WTC11 (cell line): ENCODE data around the gene TMEM108. TPM values are rescaled to one million over a fixed set of nuclear protein-coding genes. Genes with fewer than 3 reads are reported as not detected.
A peak's percentile ranks its signal among the peaks of the same experiment; 100 is the strongest.

Source experiments
- ATAC-seq: fragments of 200-7000 bp; cut with Tn5 transposase; 2 replicates; pipeline ENCODE4 v1.10.0; 2021; ENCODE audit warnings: mild to moderate bottlenecking, moderate library complexity
- CTCF ChIA-PET: fragments of 300-600 bp; sonication (Branson Sonifier 250); formaldehyde crosslinking; loops from one replicate; lab custom pipeline; 2021; ENCODE audit warnings: antibody characterized with exemption; lab: Charles Lee
- POLR2A ChIA-PET: fragments of 350-600 bp; sonication (Branson Sonifier 250); formaldehyde crosslinking; loops from one replicate; lab custom pipeline; 2021; ENCODE audit warnings: antibody characterized with exemption; lab: Charles Lee
- DNase-seq: peaks from one replicate; pipeline ENCODE4 v3.0.0; 2021; ENCODE audit warnings: low spot score
- H3K27ac Mint-ChIP-seq: 2 replicates; pipeline ENCODE4 v1.8.0; 2021; ENCODE audit warnings: mixed read lengths
- H3K27me3 Mint-ChIP-seq: 2 replicates; pipeline ENCODE4 v1.8.0; 2021; ENCODE audit warnings: low read depth, mild to moderate bottlenecking, moderate library complexity, mixed read lengths
- H3K36me3 Mint-ChIP-seq: 2 replicates; pipeline ENCODE4 v1.8.0; 2021; ENCODE audit warnings: mixed read lengths
- H3K4me1 Mint-ChIP-seq: 2 replicates; pipeline ENCODE4 v1.8.0; 2022; ENCODE audit warnings: mixed read lengths
- H3K4me3 Mint-ChIP-seq: 2 replicates; pipeline ENCODE4 v1.8.0; 2021; ENCODE audit warnings: mild to moderate bottlenecking, moderate library complexity, mixed read lengths
- H3K9me3 Mint-ChIP-seq: 2 replicates; pipeline ENCODE4 v1.8.0; 2021; ENCODE audit warnings: mixed read lengths
- ATF1 ChIP-seq: sonication (generic); formaldehyde crosslinking; IDR thresholded peaks from 2 replicates; pipeline ENCODE4 v1.8.1; 2023; ENCODE audit warnings: mild to moderate bottlenecking, moderate library complexity, missing genetic modification reagents
- EMX1 ChIP-seq: fragments of 250-450 bp; sonication (Bioruptor Pico); IDR thresholded peaks from 2 replicates; pipeline ENCODE4 v1.8.0; 2021; ENCODE audit warnings: mild to moderate bottlenecking
- ETV6 ChIP-seq: sonication (generic); formaldehyde crosslinking; IDR thresholded peaks from 2 replicates; pipeline ENCODE4 v1.8.1; 2022; ENCODE audit warnings: mild to moderate bottlenecking, missing genetic modification reagents
- JAZF1 ChIP-seq: fragments of 250-450 bp; sonication (Bioruptor Pico); IDR thresholded peaks from 2 replicates; pipeline ENCODE4 v1.9.0; 2021; ENCODE audit warnings: moderate library complexity, mild to moderate bottlenecking, inconsistent platforms
- MXD4 ChIP-seq: fragments of 250-450 bp; sonication (Bioruptor Pico); IDR thresholded peaks from 2 replicates; pipeline ENCODE4 v1.8.0; 2021; ENCODE audit warnings: mild to moderate bottlenecking, moderate library complexity, borderline replicate concordance
- NFYB ChIP-seq: sonication (generic); formaldehyde crosslinking; conservative IDR thresholded peaks from 2 replicates; pipeline ENCODE4 v1.8.0; 2022; ENCODE audit warnings: low read depth, missing genetic modification reagents
- OVOL2 ChIP-seq: fragments of 250-450 bp; sonication (Bioruptor Pico); IDR thresholded peaks from 2 replicates; pipeline ENCODE4 v1.9.0; 2021; ENCODE audit warnings: mild to moderate bottlenecking, borderline replicate concordance
- PRRX2 ChIP-seq: fragments of 250-450 bp; sonication (Bioruptor Pico); IDR thresholded peaks from 2 replicates; pipeline ENCODE4 v1.8.0; 2021; ENCODE audit warnings: mild to moderate bottlenecking
- SMAD3 ChIP-seq: sonication (generic); formaldehyde crosslinking; IDR thresholded peaks from 2 replicates; pipeline ENCODE4 v1.8.0; 2022; ENCODE audit warnings: missing genetic modification reagents, mild to moderate bottlenecking, borderline replicate concordance
- SMAD4 ChIP-seq: sonication (generic); formaldehyde crosslinking; IDR thresholded peaks from 2 replicates; pipeline ENCODE4 v1.8.0; 2022; ENCODE audit warnings: mild to moderate bottlenecking, missing genetic modification reagents
- ZNF396 ChIP-seq: fragments of 250-450 bp; sonication (Bioruptor Pico); IDR thresholded peaks from 2 replicates; pipeline ENCODE4 v1.8.0; 2021; ENCODE audit warnings: mild to moderate bottlenecking, moderate library complexity, borderline replicate concordance
- ZSCAN18 ChIP-seq: fragments of 250-450 bp; sonication (Bioruptor Pico); IDR thresholded peaks from 2 replicates; pipeline ENCODE4 v2.1.2; 2022; ENCODE audit warnings: mild to moderate bottlenecking, moderate library complexity
- total RNA-seq: library from RNA; stranded (reverse); gene quantifications from 3 replicates; pipeline ENCODE4 v1.2.3, GENCODE V29; 2021
- TF ChIP-seq, protein P1 (sequence below): sonication (generic); formaldehyde crosslinking; IDR thresholded peaks from 2 replicates; pipeline ENCODE4 v1.8.1; 2023; ENCODE audit warnings: mild to moderate bottlenecking, missing genetic modification reagents, borderline replicate concordance
- TF ChIP-seq, protein P2 (sequence below): sonication (generic); formaldehyde crosslinking; IDR thresholded peaks from 2 replicates; pipeline ENCODE4 v1.8.1; 2023; ENCODE audit warnings: mild to moderate bottlenecking, moderate library complexity, missing genetic modification reagents
- TF ChIP-seq, protein P3 (sequence below): fragments of 250-450 bp; sonication (Bioruptor Pico); IDR thresholded peaks from 2 replicates; pipeline ENCODE4 v1.9.0; 2021; ENCODE audit warnings: mild to moderate bottlenecking, borderline replicate concordance
- TF ChIP-seq, protein P4 (sequence below): fragments of 250-450 bp; sonication (Bioruptor Pico); IDR thresholded peaks from 2 replicates; pipeline ENCODE4 v1.8.0; 2021; ENCODE audit warnings: mild to moderate bottlenecking
- TF ChIP-seq, protein P5 (sequence below): sonication (generic); formaldehyde crosslinking; IDR thresholded peaks from 2 replicates; pipeline ENCODE4 v1.8.0; 2022; ENCODE audit warnings: missing genetic modification reagents

TMEM108 gene
- total RNA-seq, 1 experiment from 2014 or later: 14.7 TPM

GRCh38 chr3:133191818-133192217 is 153.6 kb downstream of the TMEM108 start (continued):
- TF ChIP-seq, protein P1, sequence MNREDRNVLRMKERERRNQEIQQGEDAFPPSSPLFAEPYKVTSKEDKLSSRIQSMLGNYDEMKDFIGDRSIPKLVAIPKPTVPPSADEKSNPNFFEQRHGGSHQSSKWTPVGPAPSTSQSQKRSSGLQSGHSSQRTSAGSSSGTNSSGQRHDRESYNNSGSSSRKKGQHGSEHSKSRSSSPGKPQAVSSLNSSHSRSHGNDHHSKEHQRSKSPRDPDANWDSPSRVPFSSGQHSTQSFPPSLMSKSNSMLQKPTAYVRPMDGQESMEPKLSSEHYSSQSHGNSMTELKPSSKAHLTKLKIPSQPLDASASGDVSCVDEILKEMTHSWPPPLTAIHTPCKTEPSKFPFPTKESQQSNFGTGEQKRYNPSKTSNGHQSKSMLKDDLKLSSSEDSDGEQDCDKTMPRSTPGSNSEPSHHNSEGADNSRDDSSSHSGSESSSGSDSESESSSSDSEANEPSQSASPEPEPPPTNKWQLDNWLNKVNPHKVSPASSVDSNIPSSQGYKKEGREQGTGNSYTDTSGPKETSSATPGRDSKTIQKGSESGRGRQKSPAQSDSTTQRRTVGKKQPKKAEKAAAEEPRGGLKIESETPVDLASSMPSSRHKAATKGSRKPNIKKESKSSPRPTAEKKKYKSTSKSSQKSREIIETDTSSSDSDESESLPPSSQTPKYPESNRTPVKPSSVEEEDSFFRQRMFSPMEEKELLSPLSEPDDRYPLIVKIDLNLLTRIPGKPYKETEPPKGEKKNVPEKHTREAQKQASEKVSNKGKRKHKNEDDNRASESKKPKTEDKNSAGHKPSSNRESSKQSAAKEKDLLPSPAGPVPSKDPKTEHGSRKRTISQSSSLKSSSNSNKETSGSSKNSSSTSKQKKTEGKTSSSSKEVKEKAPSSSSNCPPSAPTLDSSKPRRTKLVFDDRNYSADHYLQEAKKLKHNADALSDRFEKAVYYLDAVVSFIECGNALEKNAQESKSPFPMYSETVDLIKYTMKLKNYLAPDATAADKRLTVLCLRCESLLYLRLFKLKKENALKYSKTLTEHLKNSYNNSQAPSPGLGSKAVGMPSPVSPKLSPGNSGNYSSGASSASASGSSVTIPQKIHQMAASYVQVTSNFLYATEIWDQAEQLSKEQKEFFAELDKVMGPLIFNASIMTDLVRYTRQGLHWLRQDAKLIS (CRISPR knock-in tag): no peak
- TF ChIP-seq SMAD4 (CRISPR knock-in tag) (no peak), MXD4 (no peak), SMAD3 (no peak), EMX1 (CRISPR knock-in tag) (no peak), JAZF1 (CRISPR knock-in tag) (no peak), OVOL2 (no peak)
- TF ChIP-seq, protein P2, sequence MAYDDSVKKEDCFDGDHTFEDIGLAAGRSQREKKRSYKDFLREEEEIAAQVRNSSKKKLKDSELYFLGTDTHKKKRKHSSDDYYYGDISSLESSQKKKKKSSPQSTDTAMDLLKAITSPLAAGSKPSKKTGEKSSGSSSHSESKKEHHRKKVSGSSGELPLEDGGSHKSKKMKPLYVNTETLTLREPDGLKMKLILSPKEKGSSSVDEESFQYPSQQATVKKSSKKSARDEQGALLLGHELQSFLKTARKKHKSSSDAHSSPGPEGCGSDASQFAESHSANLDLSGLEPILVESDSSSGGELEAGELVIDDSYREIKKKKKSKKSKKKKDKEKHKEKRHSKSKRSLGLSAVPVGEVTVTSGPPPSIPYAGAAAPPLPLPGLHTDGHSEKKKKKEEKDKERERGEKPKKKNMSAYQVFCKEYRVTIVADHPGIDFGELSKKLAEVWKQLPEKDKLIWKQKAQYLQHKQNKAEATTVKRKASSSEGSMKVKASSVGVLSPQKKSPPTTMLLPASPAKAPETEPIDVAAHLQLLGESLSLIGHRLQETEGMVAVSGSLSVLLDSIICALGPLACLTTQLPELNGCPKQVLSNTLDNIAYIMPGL (CRISPR knock-in tag): no peak
- TF ChIP-seq, protein P3, sequence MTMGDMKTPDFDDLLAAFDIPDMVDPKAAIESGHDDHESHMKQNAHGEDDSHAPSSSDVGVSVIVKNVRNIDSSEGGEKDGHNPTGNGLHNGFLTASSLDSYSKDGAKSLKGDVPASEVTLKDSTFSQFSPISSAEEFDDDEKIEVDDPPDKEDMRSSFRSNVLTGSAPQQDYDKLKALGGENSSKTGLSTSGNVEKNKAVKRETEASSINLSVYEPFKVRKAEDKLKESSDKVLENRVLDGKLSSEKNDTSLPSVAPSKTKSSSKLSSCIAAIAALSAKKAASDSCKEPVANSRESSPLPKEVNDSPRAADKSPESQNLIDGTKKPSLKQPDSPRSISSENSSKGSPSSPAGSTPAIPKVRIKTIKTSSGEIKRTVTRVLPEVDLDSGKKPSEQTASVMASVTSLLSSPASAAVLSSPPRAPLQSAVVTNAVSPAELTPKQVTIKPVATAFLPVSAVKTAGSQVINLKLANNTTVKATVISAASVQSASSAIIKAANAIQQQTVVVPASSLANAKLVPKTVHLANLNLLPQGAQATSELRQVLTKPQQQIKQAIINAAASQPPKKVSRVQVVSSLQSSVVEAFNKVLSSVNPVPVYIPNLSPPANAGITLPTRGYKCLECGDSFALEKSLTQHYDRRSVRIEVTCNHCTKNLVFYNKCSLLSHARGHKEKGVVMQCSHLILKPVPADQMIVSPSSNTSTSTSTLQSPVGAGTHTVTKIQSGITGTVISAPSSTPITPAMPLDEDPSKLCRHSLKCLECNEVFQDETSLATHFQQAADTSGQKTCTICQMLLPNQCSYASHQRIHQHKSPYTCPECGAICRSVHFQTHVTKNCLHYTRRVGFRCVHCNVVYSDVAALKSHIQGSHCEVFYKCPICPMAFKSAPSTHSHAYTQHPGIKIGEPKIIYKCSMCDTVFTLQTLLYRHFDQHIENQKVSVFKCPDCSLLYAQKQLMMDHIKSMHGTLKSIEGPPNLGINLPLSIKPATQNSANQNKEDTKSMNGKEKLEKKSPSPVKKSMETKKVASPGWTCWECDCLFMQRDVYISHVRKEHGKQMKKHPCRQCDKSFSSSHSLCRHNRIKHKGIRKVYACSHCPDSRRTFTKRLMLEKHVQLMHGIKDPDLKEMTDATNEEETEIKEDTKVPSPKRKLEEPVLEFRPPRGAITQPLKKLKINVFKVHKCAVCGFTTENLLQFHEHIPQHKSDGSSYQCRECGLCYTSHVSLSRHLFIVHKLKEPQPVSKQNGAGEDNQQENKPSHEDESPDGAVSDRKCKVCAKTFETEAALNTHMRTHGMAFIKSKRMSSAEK (CRISPR knock-in tag): no peak

GRCh38 chr3:133192363-133192945 is 154.3 kb downstream of the TMEM108 start:
- no peaks in the 10 kb centered on the region for H3K27me3 Mint-ChIP-seq
- ATAC-seq: peak; percentile 87
- ChIA-PET CTCF (interaction anchor here (1.0 kb wide), 1 partner anchor 151 kb away, joined by 3 read pairs; no protein-coding TSS in a partner anchor), POLR2A (no interaction called here)
- TF ChIP-seq PRRX2 (CRISPR knock-in tag): no peak
- TF ChIP-seq ETV6 (CRISPR knock-in tag): peak; percentile 98
- peak overlapping the region; percentile 61 for H3K27ac Mint-ChIP-seq
- H3K9me3 Mint-ChIP-seq: 0 out of 2 replicates have a peak, but pooled peaks cover 3% of the 10 kb centered on the region
- H3K36me3 Mint-ChIP-seq: no peaks in the 10 kb centered on the region
- H3K4me1 Mint-ChIP-seq: peaks cover 24% of the 10 kb centered on the region
- no peak overlapping the region for H3K4me3 Mint-ChIP-seq
- DNase-seq: no peak

DNA sequence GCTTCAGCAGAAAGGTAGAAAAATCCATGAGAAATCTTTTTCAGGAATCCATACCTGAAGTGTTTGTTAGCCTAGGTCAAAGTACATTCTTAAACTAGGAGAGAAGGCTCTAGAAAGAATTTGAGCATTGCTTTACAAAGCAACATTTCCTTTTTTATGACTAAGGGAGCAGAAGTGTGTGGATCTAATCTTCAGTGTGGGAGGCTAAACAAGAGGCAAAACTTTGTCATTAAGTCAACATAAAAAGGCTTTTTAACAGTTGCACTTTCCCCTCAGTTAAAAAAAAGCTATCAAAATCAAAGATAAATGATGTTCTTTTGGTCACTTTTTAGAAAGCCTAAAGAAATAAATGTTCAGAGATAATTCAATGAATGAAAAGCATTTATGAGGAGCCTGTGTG is 154.8 kb downstream of the TMEM108 start:
- Mint-ChIP-seq H3K4me1 (peaks cover 24% of the 10 kb centered on the region), H3K4me3 (no peak overlapping the region), H3K9me3 (peaks cover 6% of the 10 kb centered on the region), H3K36me3 (peaks cover 2% of the 10 kb centered on the region; the same call in 1 of the 2 replicates), H3K27ac (peak overlapping the region; percentile 61; the same call in 1 of the 2 replicates), H3K27me3 (no peaks in the 10 kb centered on the region)
- DNase-seq: no peak
- no peak for ATAC-seq
- CTCF ChIA-PET: interaction anchor here (1.0 kb wide), 1 partner anchor 152 kb away, joined by 3 read pairs; no protein-coding TSS in a partner anchor
- POLR2A ChIA-PET: no interaction called here
- TF ChIP-seq, protein P4, sequence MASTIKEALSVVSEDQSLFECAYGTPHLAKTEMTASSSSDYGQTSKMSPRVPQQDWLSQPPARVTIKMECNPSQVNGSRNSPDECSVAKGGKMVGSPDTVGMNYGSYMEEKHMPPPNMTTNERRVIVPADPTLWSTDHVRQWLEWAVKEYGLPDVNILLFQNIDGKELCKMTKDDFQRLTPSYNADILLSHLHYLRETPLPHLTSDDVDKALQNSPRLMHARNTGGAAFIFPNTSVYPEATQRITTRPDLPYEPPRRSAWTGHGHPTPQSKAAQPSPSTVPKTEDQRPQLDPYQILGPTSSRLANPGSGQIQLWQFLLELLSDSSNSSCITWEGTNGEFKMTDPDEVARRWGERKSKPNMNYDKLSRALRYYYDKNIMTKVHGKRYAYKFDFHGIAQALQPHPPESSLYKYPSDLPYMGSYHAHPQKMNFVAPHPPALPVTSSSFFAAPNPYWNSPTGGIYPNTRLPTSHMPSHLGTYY: no peak
- TF ChIP-seq ZSCAN18 (no peak), ATF1 (no peak), NFYB (CRISPR knock-in tag) (no peak), ZNF396 (CRISPR knock-in tag) (no peak)
- TF ChIP-seq, protein P5, sequence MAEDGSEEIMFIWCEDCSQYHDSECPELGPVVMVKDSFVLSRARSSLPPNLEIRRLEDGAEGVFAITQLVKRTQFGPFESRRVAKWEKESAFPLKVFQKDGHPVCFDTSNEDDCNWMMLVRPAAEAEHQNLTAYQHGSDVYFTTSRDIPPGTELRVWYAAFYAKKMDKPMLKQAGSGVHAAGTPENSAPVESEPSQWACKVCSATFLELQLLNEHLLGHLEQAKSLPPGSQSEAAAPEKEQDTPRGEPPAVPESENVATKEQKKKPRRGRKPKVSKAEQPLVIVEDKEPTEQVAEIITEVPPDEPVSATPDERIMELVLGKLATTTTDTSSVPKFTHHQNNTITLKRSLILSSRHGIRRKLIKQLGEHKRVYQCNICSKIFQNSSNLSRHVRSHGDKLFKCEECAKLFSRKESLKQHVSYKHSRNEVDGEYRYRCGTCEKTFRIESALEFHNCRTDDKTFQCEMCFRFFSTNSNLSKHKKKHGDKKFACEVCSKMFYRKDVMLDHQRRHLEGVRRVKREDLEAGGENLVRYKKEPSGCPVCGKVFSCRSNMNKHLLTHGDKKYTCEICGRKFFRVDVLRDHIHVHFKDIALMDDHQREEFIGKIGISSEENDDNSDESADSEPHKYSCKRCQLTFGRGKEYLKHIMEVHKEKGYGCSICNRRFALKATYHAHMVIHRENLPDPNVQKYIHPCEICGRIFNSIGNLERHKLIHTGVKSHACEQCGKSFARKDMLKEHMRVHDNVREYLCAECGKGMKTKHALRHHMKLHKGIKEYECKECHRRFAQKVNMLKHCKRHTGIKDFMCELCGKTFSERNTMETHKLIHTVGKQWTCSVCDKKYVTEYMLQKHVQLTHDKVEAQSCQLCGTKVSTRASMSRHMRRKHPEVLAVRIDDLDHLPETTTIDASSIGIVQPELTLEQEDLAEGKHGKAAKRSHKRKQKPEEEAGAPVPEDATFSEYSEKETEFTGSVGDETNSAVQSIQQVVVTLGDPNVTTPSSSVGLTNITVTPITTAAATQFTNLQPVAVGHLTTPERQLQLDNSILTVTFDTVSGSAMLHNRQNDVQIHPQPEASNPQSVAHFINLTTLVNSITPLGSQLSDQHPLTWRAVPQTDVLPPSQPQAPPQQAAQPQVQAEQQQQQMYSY (CRISPR knock-in tag): no peak
